Left lung (tissue), 10 donors: ENCODE data around the gene TBCD. TPM values are rescaled to one million over a fixed set of nuclear protein-coding genes. Genes with fewer than 3 reads are reported as not detected.

Experiments
- ATAC-seq: fragments of 200-7000 bp; cut with Tn5 transposase; one replicate; pipeline ENCODE4 v1.9.1; 2020; ENCODE audit warnings: moderate library complexity
- DNase-seq, 4 donors: peaks; one replicate each; pipeline ENCODE4 v3.0.0-alpha.2; 2013 to 2020
- H3K27ac ChIP-seq, 2 donors: fragments of 200-600 bp; sonication (generic) in 1 of 2; one replicate each; pipeline versions ENCODE4 v1.5.0 to v1.8.0; 2020 to 2021
- H3K27me3 ChIP-seq, 2 donors: fragments of 200-600 bp; sonication (generic) in 1 of 2; one replicate each; pipeline versions ENCODE4 v1.5.0 to v1.8.0; 2020 to 2021
- H3K36me3 ChIP-seq, 2 donors: fragments of 200-600 bp; sonication (generic) in 1 of 2; one replicate each; pipeline versions ENCODE4 v1.5.0 to v1.8.0; 2020 to 2021
- H3K4me1 ChIP-seq, 2 donors: fragments of 200-600 bp; one replicate each; pipeline ENCODE4 v1.8.0; 2021
- H3K4me3 ChIP-seq, 2 donors: fragments of 200-600 bp; sonication (generic) in 1 of 2; one replicate each; pipeline versions ENCODE4 v1.5.0 to v1.8.0; 2020 to 2021; ENCODE audit warnings: mild to moderate bottlenecking in 1 of 2
- H3K9me3 ChIP-seq, 2 donors: fragments of 200-600 bp; sonication (generic) in 1 of 2; one replicate each; pipeline versions ENCODE4 v1.5.0 to v1.8.0; 2020 to 2021
- CTCF ChIP-seq, 2 donors: fragments of 200-600 bp; sonication (generic) in 1 of 2; IDR thresholded peaks; one replicate each; pipeline versions ENCODE4 v1.5.0 to v1.8.0; 2021; ENCODE audit warnings: antibody characterized with exemption in 2 of 2
- intact Hi-C, 2 donors: fragments of 100-400 bp; cut with DNase I; formaldehyde crosslinking; loops; one replicate each; pipeline versions ENCODE4 v1.11.2 to v1.14.2; 2022
- polyA plus RNA-seq, 6 donors: library from polyadenylated mRNA; unstranded; fragments of 120-200 nt; gene quantifications; one replicate each; pipeline ENCODE4 v1.2.1, GENCODE V29; 2013; ENCODE audit not compliant: insufficient read length in 6 of 6
- total RNA-seq, 2 donors: library from RNA; stranded (reverse); fragmentation: NEBNext Ultra II Directional; extraction: Animal tissue kit (Norgen Biotek cat#: 25700); gene quantifications; one replicate each; pipeline ENCODE4 v1.2.1, GENCODE V29; 2021
- donor health status: DM: no; HTN: yes; CAD: no.
- donor health status: DM: no; HTN: no; CAD: no.

Gene TBCD
- total and polyA plus RNA-seq, 8 donors = 87.2 to 133 (median 104) TPM

- peaks cover 0 to 92% of the 10 kb centered on the region in 2 donors for H3K36me3 ChIP-seq
Measured at GRCh38 chr17:82924812-82925211, 172.9 kb downstream of the TBCD start.

GRCh38 chr17:82925336-82925735 lies 173.5 kb downstream of the TBCD start:
- H3K4me3 ChIP-seq = no peak overlapping the region
- no peak for ATAC-seq
- no peak overlapping the region for H3K27ac ChIP-seq
- no peaks in the 10 kb centered on the region for H3K27me3 ChIP-seq
- no peaks in the 10 kb centered on the region for H3K4me1 ChIP-seq
- peak in 1 of 4 donors; percentile 64 for DNase-seq
- no peak for TF ChIP-seq CTCF (IDR thresholded peaks at IDR 0.05)
- peaks cover 0 to 95% of the 10 kb centered on the region in 2 donors for H3K36me3 ChIP-seq
- intact Hi-C loops = no loop called here
- no peaks in the 10 kb centered on the region for H3K9me3 ChIP-seq

More at GRCh38 chr17:82924812-82925211, 172.9 kb downstream of the TBCD start:
- DNase-seq = peak in 1 of 4 donors; percentile 54
- Histone ChIP-seq H3K4me1 (no peaks in the 10 kb centered on the region), H3K9me3 (no peaks in the 10 kb centered on the region), H3K4me3 (no peak overlapping the region), H3K27me3 (no peaks in the 10 kb centered on the region), H3K27ac (no peak overlapping the region)
- no peak for ATAC-seq
- intact Hi-C loops = no loop called here
- TF ChIP-seq CTCF (IDR thresholded peaks at IDR 0.05) = no peak

DNA sequence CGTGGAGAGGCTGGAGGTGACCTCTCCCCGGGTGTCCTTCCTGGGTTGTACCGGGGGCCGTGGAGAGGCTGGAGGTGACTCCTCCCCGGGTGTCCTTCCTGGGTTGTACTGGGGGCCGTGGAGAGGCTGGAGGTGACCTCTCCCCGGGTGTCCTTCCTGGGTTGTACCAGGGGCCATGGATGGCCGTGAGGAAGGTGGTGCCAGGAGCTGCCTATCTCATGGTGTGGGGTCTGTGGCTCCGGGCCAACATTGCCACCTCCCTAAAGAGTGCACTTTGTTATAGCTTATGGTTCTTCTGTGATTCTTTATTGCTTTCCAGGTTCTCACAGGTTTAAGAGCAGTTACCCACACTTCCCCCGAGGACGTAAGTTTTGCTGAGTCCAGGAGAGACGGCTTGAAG lies 174.2 kb downstream of the TBCD start:
- Histone ChIP-seq H3K9me3 (no peaks in the 10 kb centered on the region), H3K4me1 (no peaks in the 10 kb centered on the region), H3K4me3 (no peak overlapping the region), H3K27ac (no peak overlapping the region), H3K36me3 (peaks cover 0 to 97% of the 10 kb centered on the region in 2 donors), H3K27me3 (no peaks in the 10 kb centered on the region)
- intact Hi-C loops = no loop called here
- no peak for ATAC-seq
- DNase-seq = peak in 1 of 4 donors; percentile 41
- no peak for TF ChIP-seq CTCF (IDR thresholded peaks at IDR 0.05)

- Histone ChIP-seq H3K4me3 (no peak overlapping the region), H3K36me3 (peaks cover 0 to 98% of the 10 kb centered on the region in 2 donors), H3K27ac (no peak overlapping the region), H3K9me3 (no peaks in the 10 kb centered on the region), H3K27me3 (no peaks in the 10 kb centered on the region), H3K4me1 (no peaks in the 10 kb centered on the region)
- ATAC-seq (no peak), DNase-seq (peak in 1 of 4 donors; percentile 54)
- no peak for TF ChIP-seq CTCF (IDR thresholded peaks at IDR 0.05)
- intact Hi-C loops = no loop called here
Measured at GRCh38 chr17:82926716-82927115, 174.9 kb downstream of the TBCD start.

DNA sequence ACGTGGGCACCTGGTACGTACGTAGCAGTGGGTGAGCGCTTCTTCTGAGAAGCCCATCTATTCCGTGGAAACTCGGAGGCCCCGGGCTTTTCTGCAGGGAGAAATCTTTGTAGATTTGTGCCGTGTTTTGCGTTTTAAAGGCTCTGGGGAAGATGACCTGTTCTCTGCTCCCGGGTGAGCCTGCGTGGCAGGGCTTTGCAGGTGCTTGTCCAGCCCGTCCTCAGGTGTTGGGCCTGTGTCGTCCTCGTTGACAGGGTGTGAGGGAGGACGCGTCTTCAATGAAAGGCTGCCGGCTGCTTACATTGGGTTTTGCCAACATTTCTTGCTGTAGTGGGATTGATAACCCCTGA lies 175.4 kb downstream of the TBCD start:
- DNase-seq (no peak), ATAC-seq (no peak)
- intact Hi-C loops = no loop called here

More for the DNA sequence above, 175.4 kb downstream of the TBCD start:
- Histone ChIP-seq H3K27me3 (no peaks in the 10 kb centered on the region), H3K4me3 (no peak overlapping the region), H3K36me3 (peaks cover 0 to 96% of the 10 kb centered on the region in 2 donors), H3K4me1 (no peaks in the 10 kb centered on the region), H3K27ac (no peak overlapping the region), H3K9me3 (no peaks in the 10 kb centered on the region)
- TF ChIP-seq CTCF (IDR thresholded peaks at IDR 0.05) = no peak
